ENCODE measurements around the gene GBGT1. TPM values are rescaled to one million over a fixed set of nuclear protein-coding genes. Genes with fewer than 3 reads are reported as not detected.
A peak's percentile ranks its signal among the peaks of the same experiment; 100 is the strongest.

Gene GBGT1
- total and polyA plus RNA-seq, 9 donors = 3.9 to 43.3 (median 20.8) TPM

- Histone ChIP-seq H3K9me3 (no peaks in the 10 kb centered on the region), H3K36me3 (no peaks in the 10 kb centered on the region), H3K4me1 (ENCODE audit: insufficient read depth) (no peaks in the 10 kb centered on the region), H3K4me3 (no peak overlapping the region), H3K27ac (no peak overlapping the region), H3K27me3 (no peaks in the 10 kb centered on the region)
- TF ChIP-seq POLR2A (IDR thresholded peaks at IDR 0.05) = no peak
- DNase-seq = peak in 1 of 5 donors; percentile 26
- intact Hi-C loops (cut with DNase I) = loop anchor here (5.0 to 10.0 kb wide), 7 partner anchors 87 to 300 kb away; partner anchors contain the start of gene ABO (in 3 of the 4)
- 77 to 86% (median 79%) methylated on average over 10 of the region's 10 CpGs for WGBS, 3 donors
Measured at GRCh38 chr9:133187561-133188005, 23.9 kb upstream of the GBGT1 start.

- DNase-seq = peak in 1 of 5 donors; percentile 31
- no peak overlapping the region for H3K4me3 ChIP-seq
- intact Hi-C loops (cut with DNase I) = loop anchor here (5.0 to 10.0 kb wide), 7 partner anchors 88 to 301 kb away; partner anchors contain the start of gene ABO (in 3 of the 4)
- no peaks in the 10 kb centered on the region for H3K27me3 ChIP-seq
- H3K9me3 ChIP-seq = no peaks in the 10 kb centered on the region
- TF ChIP-seq EP300 (IDR thresholded peaks at IDR 0.05) (no peak), CTCF (IDR thresholded peaks at IDR 0.05) (no peak), POLR2A (IDR thresholded peaks at IDR 0.05) (no peak)
- WGBS, 3 donors = 83 to 90% (median 85%) methylated on average over 6 of the region's 6 CpGs
- no peaks in the 10 kb centered on the region for H3K4me1 ChIP-seq (ENCODE audit: insufficient read depth)
- H3K36me3 ChIP-seq = no peaks in the 10 kb centered on the region
- no peak overlapping the region for H3K27ac ChIP-seq
Measured at GRCh38 chr9:133186736-133187135, 23.0 kb upstream of the GBGT1 start.

GRCh38 chr9:133184971-133185370 lies 21.3 kb upstream of the GBGT1 start:
- 3 to 6% (median 3%) methylated on average over 7 of the region's 8 CpGs for WGBS, 3 donors
- H3K4me1 ChIP-seq (ENCODE audit: insufficient read depth) = no peaks in the 10 kb centered on the region
- H3K4me3 ChIP-seq = no peak overlapping the region
- intact Hi-C loops (cut with DNase I) = loop anchor here (5.0 to 10.0 kb wide), 8 partner anchors 90 to 307 kb away; partner anchors contain the start of gene ABO (in 3 of the 4)
- H3K36me3 ChIP-seq = no peaks in the 10 kb centered on the region
- H3K27ac ChIP-seq = no peak overlapping the region
- TF ChIP-seq POLR2A (IDR thresholded peaks at IDR 0.05) = no peak
- peak in 2 of 3 donors; percentile 80 to 83 for TF ChIP-seq CTCF (IDR thresholded peaks at IDR 0.05)
- DNase-seq = peak; percentile 47 to 75 (median 58)
- H3K27me3 ChIP-seq = no peaks in the 10 kb centered on the region
- no peaks in the 10 kb centered on the region for H3K9me3 ChIP-seq

- Histone ChIP-seq H3K4me3 (no peak overlapping the region), H3K27ac (no peak overlapping the region), H3K36me3 (no peaks in the 10 kb centered on the region), H3K27me3 (no peaks in the 10 kb centered on the region), H3K4me1 (ENCODE audit: insufficient read depth) (no peaks in the 10 kb centered on the region), H3K9me3 (no peaks in the 10 kb centered on the region)
- 66 to 82% (median 75%) methylated on average over 5 of the region's 5 CpGs for WGBS, 3 donors
- intact Hi-C loops (cut with DNase I) = loop anchor here (5.0 to 10.0 kb wide), 6 partner anchors 93 to 310 kb away; partner anchors contain the start of gene ABO (in 1 of the 4)
- DNase-seq = peak in 1 of 5 donors; percentile 13
- TF ChIP-seq EP300 (IDR thresholded peaks at IDR 0.05) (no peak), POLR2A (IDR thresholded peaks at IDR 0.05) (no peak), CTCF (IDR thresholded peaks at IDR 0.05) (no peak)
Measured at GRCh38 chr9:133182151-133182550, 18.4 kb upstream of the GBGT1 start.

GRCh38 chr9:133181561-133181960 lies 17.8 kb upstream of the GBGT1 start:
- H3K4me1 ChIP-seq (ENCODE audit: insufficient read depth) = no peaks in the 10 kb centered on the region
- 83 to 94% (median 88%) methylated on average over 3 of the region's 3 CpGs for WGBS, 3 donors
- H3K4me3 ChIP-seq = no peak overlapping the region
- H3K36me3 ChIP-seq = no peaks in the 10 kb centered on the region
- DNase-seq = no peak
- TF ChIP-seq CTCF (IDR thresholded peaks at IDR 0.05) (no peak), EP300 (IDR thresholded peaks at IDR 0.05) (no peak), POLR2A (IDR thresholded peaks at IDR 0.05) (no peak)
- H3K27ac ChIP-seq = no peak overlapping the region
- intact Hi-C loops (cut with DNase I) = loop anchor here (5.0 to 10.0 kb wide), 6 partner anchors 93 to 311 kb away; partner anchors contain the start of gene ABO (in 1 of the 4)
- H3K9me3 ChIP-seq = no peaks in the 10 kb centered on the region
- H3K27me3 ChIP-seq = no peaks in the 10 kb centered on the region
